Activated CD8-positive, alpha-beta memory T cell treated with anti-CD3 and anti-CD28 coated beads, Interleukin-2, amount 50 U/mL, for 1 hour (primary cell): ENCODE data around the gene USP37.

Experiments used
- DNase-seq: peaks from one replicate; pipeline ENCODE4 v3.0.0-alpha.2; 2020; ENCODE audit errors: extremely low read depth

USP37 gene, protein sequence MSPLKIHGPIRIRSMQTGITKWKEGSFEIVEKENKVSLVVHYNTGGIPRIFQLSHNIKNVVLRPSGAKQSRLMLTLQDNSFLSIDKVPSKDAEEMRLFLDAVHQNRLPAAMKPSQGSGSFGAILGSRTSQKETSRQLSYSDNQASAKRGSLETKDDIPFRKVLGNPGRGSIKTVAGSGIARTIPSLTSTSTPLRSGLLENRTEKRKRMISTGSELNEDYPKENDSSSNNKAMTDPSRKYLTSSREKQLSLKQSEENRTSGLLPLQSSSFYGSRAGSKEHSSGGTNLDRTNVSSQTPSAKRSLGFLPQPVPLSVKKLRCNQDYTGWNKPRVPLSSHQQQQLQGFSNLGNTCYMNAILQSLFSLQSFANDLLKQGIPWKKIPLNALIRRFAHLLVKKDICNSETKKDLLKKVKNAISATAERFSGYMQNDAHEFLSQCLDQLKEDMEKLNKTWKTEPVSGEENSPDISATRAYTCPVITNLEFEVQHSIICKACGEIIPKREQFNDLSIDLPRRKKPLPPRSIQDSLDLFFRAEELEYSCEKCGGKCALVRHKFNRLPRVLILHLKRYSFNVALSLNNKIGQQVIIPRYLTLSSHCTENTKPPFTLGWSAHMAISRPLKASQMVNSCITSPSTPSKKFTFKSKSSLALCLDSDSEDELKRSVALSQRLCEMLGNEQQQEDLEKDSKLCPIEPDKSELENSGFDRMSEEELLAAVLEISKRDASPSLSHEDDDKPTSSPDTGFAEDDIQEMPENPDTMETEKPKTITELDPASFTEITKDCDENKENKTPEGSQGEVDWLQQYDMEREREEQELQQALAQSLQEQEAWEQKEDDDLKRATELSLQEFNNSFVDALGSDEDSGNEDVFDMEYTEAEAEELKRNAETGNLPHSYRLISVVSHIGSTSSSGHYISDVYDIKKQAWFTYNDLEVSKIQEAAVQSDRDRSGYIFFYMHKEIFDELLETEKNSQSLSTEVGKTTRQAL

DNA sequence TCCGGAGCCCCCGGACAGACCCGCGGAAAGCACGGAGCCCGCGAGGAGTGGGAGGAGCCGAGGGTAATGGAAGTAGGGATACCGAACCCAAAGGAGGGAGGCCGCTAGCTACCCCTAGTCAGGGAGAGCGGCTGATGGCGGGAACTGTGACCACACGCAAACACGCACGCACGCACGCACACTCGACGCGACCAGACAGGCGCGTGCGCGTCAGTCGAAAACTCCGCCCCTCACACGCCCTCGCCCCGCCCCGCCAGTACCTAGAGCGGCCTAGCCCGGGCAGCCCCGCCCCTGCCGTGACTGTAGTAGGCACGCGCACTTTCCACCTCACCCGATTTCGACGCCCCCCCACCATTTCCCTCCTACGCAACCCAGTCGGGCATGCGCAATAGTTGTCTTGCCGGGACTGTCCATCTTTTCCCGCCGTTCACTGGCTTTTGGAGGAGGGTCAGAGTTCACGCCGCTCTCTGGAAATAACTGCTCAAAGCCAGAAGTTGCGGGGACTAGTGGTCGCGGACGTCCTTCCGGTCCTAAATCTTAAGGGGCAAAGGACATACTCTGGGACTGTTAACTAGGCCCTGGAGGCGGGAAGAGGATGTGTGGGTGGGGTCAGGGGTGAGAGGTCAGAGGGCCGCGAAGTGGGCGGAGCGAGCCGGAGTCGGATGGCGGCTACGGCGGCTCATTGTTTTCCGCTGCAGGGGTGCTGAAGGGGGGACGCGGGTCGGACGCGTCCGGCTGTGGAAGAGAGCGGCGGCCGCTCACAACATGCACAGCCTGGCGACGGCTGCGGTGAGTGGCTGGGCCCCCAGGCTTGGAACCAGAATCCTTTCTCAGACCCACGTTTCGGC, at the start of gene USP37, which contains the start of gene CNOT9:
Gene USP37, minus strand, starts transcription at position 162 of the 848 bp plus-strand sequence. CDS start 9,698 bp downstream, outside the sequence.
Gene CNOT9, plus strand, starts transcription at position 650 of the 848 bp plus-strand sequence. Its CDS starts 116 bp downstream, at position 766.
- peak; percentile 99 for DNase-seq

DNA sequence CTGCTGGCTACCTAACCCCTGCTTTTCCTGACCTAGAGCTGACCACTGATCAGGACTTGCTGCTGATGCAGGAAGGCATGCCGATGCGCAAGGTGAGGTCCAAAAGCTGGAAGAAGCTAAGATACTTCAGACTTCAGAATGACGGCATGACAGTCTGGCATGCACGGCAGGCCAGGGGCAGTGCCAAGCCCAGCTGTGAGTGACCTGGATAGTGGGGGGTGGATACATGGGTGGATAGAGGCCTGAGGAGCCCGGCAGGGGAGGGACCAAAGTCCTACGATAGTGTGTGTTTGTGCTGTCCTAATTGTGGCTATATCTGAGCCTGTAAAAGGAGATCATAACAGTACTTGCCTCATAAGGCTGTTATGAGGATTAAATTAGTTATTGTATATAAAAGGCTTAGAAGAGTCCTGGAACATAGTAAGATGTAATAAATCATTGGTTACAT, 47.7 kb upstream of the USP37 start:
- DNase-seq = no peak

GRCh38 chr2:218607436-218608115, 39.4 kb upstream of the USP37 start, which contains the start of gene PLCD4:
Gene PLCD4 (plus strand): TSS chr2:218607899. CDS start chr2:218615740, 7,841 bp downstream.
- DNase-seq = no peak

GRCh38 chr2:218605432-218605831, 37.3 kb upstream of the USP37 start:
- DNase-seq = no peak

GRCh38 chr2:218585541-218585940, 17.4 kb upstream of the USP37 start:
- no peak for DNase-seq

- DNase-seq = no peak
Observed at GRCh38 chr2:218583983-218584850, 16.1 kb upstream of the USP37 start.

DNA sequence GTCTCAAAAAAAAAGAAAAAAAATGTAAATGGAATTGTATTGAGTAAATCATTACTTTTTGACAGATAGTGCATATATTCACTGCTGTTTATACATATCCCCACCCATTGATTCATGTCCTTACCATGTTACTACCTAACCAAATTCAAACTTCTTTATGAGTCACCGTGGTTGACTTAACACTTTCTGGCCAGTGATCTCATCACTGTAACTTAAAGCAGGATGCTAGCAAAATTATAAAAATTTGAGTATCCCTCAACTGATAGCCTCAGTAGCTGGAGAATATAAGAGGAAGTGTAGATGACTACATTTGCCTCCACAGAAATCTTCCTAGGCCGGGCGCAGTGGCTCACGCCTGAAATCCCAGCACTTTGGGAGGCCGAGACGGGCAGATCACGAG, 13.9 kb upstream of the USP37 start:
- DNase-seq = no peak

DNA sequence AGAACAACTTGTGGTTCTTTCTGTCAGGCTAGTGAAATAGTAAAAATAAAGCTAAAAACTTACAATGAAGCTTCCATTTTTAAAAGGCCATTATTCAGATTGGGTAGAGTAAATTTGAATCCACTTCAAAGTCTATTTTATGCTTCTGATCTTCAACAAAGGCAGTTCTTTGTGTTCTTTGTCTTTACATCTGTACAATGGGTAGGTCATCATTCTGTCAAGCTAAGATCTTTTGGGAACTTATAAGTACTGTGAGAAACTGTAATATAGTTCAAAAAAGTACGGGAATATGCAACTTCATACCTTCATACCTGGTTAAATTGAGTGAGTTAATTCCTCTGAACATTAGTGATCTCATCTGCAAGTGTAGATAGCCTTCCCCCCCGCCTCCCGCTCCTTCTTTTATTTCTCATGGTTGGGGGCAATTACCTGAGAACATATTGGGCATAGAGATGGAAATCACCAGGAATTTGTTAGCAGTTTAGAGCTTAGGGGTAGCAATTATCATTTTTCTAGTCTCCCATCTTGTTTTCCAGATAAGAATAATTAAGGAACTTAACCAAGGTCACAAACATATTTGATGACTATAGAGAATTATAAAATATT, 10.2 kb upstream of the USP37 start:
- DNase-seq = no peak

GRCh38 chr2:218577482-218578220, 9.5 kb upstream of the USP37 start:
- no peak for DNase-seq

DNA sequence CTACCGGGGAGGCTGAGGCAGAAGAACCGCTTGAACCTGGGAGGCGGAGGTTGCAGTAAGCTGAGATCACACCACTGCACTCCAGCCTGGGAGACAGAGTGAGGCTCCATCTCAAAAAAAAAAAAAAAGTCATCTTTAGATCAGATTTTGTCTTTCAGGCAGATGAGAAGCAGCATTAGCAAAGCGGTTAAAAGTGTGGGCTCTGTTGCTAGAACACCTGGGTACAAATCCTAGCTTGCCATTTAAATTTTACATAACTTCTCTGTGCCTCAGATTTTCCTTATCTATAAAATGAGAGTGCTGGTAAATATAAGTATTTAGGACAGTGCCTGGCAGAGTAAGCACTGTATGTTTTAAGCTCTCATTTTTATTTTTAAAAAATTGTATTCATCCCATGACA, 8.7 kb upstream of the USP37 start:
- no peak for DNase-seq

DNA sequence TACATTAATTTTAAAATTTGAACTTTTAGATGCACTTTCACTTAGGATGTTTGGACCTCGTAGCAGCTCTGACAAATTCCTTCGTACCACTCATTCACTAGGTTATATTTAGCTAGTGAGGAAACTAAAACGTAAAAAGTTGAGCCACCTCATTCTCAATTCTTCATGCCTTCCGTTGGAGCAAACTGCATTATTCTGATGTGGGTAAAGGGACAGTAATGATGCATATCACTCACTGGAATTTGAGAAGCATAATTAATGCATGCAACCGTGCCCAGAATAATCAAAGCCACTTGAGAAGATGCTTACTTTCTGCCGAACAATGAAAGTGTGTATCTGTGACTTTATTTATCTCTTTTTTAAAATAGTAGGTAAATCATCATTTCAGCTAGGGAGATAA, 2.7 kb upstream of the USP37 start:
- DNase-seq = no peak

DNA sequence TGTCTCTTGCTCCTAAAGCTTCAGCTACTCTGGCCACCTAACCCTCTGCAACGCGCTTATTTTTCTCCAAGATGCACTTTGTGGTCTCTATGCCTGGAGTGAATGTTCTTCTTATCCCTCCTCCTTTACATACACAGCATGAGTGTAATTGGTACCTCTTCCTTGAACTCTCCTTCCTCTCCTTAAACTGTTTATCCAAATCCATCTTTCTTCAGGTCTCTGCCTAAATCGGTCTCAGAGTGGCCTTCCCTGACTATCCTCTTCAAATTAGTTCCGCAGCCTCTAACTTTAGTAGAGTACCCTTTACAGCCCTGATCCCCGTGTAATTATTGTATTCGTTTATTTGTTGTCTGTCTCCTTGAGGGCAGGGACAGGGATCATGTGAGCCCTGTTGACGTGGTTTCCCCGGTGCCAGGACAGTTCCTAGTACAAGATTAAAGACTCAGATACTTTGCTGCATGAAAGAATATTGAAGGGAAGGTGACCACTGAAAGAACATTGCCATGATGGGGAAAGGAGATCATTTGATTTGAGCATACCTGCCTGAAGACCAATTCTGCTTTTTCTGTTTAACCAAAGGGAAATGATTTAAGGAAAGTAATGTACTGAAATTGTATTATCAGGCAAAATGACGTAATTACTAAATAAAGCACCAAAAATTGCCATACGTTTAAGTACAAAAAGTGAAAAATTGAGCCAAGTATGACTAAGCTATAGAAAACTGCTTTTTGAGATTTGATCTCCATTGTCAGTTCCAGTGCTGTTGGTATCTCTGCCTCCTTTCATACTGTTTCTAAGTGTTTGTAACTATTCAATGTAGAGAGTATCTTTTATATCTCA, 1.7 kb upstream of the USP37 start:
- DNase-seq = no peak

- peak; percentile 42 for DNase-seq
Observed at GRCh38 chr2:218569038-218569431, 884 bp upstream of the USP37 start.

- peak; percentile 47 for DNase-seq
Observed at GRCh38 chr2:218567797-218568189, 358 bp downstream of the USP37 start.

- no peak for DNase-seq
Observed at GRCh38 chr2:218566296-218566695, 1.9 kb downstream of the USP37 start.

GRCh38 chr2:218564056-218564455, 4.1 kb downstream of the USP37 start:
- no peak for DNase-seq

DNA sequence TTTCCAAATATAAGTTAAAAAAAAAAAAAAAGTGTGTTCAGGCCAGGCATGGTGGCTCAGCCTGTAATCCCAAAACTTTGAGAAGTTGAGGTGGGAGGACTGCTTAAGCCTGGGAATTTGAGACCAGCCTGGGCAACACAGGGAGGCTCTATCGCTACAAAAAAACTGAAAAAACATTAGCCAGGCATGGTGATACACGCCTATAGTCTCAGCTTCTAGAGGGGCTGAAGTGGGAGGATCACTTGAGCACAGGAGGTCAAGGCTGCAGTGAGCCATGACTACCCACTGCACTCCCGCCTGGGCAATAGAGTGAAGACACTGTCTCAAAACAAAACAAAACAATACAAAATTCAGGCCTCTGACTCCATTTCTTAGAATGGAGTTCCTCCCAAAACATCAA, 9.2 kb downstream of the USP37 start:
- no peak for DNase-seq

GRCh38 chr2:218557941-218558340, 10.2 kb downstream of the USP37 start:
- DNase-seq = no peak
